HuH-7 (cell line): ENCODE results near the gene SEMA4G.

Experiments
- DNase-seq: peaks from one replicate; pipeline ENCODE4 v3.0.0; 2011; ENCODE audit warnings: low spot score

SEMA4G gene

GRCh38 chr10:100969187-100970075 lies at the start of gene SEMA4G:
Gene SEMA4G (plus strand): TSS chr10:100969504. CDS start chr10:100972913, 3,409 bp downstream.
- DNase-seq: peak; percentile 75

- DNase-seq: no peak
Observed at GRCh38 chr10:100923580-100923979, 45.7 kb upstream of the SEMA4G start.

- DNase-seq: no peak
Observed at GRCh38 chr10:100927266-100927665, 42.0 kb upstream of the SEMA4G start.

- DNase-seq: no peak
Observed at GRCh38 chr10:100928039-100928438, 41.3 kb upstream of the SEMA4G start.

GRCh38 chr10:100930368-100930767 lies 38.9 kb upstream of the SEMA4G start:
- no peak for DNase-seq

GRCh38 chr10:100934084-100934659 lies 35.1 kb upstream of the SEMA4G start:
- peak; percentile 20 for DNase-seq

GRCh38 chr10:100939763-100940344 lies 29.4 kb upstream of the SEMA4G start:
- DNase-seq: no peak

GRCh38 chr10:100942229-100942628 lies 27.1 kb upstream of the SEMA4G start:
- DNase-seq: no peak

- DNase-seq: no peak
Observed at GRCh38 chr10:100943508-100943907, 25.8 kb upstream of the SEMA4G start.

- no peak for DNase-seq
Observed at GRCh38 chr10:100945754-100946153, 23.6 kb upstream of the SEMA4G start.

- DNase-seq: no peak
Observed at GRCh38 chr10:100948916-100949315, 20.4 kb upstream of the SEMA4G start.

- no peak for DNase-seq
Observed at GRCh38 chr10:100960251-100960650, 9.1 kb upstream of the SEMA4G start.

GRCh38 chr10:100962351-100963080 lies 6.8 kb upstream of the SEMA4G start:
- DNase-seq: no peak

- no peak for DNase-seq
Observed at GRCh38 chr10:100963826-100964225, 5.5 kb upstream of the SEMA4G start.

- no peak for DNase-seq
Observed at GRCh38 chr10:100965820-100966219, 3.5 kb upstream of the SEMA4G start.

GRCh38 chr10:100966887-100967286 lies 2.4 kb upstream of the SEMA4G start:
- no peak for DNase-seq

GRCh38 chr10:100967332-100967731 lies 2.0 kb upstream of the SEMA4G start:
- DNase-seq: no peak

- no peak for DNase-seq
Observed at GRCh38 chr10:100968062-100968736, 1.1 kb upstream of the SEMA4G start.

- peak; percentile 41 for DNase-seq
Observed at GRCh38 chr10:100968863-100969186, 479 bp upstream of the SEMA4G start.

GRCh38 chr10:100970076-100970913 lies 991 bp downstream of the SEMA4G start:
- DNase-seq: no peak
